Measurements from ENCODE around the gene RBFA.

The RBFA gene

DNA sequence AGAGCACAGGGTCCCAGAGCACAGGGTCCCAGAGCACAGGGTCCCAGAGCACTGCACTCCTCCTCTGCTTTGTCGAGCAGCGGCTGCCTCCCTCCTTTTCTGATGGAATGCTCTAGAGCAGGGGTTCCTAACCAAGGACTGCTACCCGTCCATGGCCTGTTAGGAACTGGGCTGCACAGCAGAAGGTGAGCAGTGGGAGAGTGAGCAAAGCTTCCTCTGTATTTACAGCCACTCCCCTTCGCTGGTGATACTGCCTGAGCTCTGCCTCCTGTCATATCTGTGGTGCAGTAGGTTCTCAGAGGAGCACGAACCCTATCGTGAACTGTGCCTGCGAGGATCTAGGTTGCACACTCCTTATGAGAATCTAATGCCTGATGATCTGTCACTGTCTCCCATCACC, 41.7 kb downstream of the RBFA start:
- DNase-seq, result no peak

DNA sequence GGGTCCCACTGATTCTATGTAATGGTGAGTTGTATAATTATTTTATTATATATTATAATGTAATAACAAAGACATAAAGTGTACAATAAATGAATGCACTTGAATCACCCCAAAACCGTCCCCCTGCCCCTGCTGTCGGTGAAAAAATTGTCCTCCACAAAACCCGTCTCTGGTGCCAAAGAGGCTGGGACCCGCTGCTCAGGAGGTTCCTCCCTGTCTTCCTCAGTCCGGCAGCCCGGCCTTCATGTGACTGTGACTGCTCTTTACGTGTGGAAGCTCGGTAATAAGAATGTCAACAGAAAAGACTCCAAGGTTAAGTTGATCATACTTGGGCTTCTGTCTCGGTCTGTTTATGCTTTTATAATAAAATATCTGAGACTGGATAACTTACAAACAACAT, 42.1 kb downstream of the RBFA start:
- DNase-seq, result no peak

DNA sequence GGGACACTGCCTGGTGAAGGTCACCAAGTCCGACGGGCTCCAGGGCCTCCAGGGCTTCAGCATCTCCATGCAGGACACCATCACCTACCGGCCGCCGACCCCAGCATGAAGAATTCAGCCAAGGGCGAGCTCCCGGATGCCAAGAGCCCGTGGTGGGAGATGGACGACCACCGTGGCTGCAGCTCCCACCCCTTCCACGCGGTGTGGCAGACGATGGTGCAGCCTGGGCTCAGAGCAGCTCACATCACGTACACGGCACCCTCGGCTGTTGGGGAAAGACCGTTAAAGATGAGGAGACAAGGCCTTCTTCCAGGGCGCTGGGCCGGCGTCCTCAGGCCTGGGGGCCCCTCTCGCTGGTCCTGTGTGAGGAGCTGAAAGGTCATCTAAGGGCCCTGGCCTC, 43.6 kb downstream of the RBFA start:
- no peak for DNase-seq
